GM12865 (cell line): ENCODE data around the gene ZNF30.

Experiments used
- DNase-seq: peaks from one replicate; pipeline ENCODE4 v3.0.0; 2010; ENCODE audit warnings: low read depth
- H3K4me3 ChIP-seq: 2 replicates; pipeline ENCODE4 v1.5.1; 2011; ENCODE audit warnings: mild to moderate bottlenecking, low read depth, low read length, control low read depth
- CTCF ChIP-seq: IDR thresholded peaks from 2 replicates; pipeline ENCODE4 v1.5.1; 2011; ENCODE audit warnings: low read length, control low read depth, low read depth, inconsistent platforms; ENCODE audit not compliant: insufficient read depth; ENCODE audit errors: missing control alignments

The ZNF30 gene

GRCh38 chr19:34960103-34960805 is 33.6 kb downstream of the ZNF30 start:
- no peak for DNase-seq
- no peak overlapping the region for H3K4me3 ChIP-seq
- TF ChIP-seq CTCF: no peak

DNA sequence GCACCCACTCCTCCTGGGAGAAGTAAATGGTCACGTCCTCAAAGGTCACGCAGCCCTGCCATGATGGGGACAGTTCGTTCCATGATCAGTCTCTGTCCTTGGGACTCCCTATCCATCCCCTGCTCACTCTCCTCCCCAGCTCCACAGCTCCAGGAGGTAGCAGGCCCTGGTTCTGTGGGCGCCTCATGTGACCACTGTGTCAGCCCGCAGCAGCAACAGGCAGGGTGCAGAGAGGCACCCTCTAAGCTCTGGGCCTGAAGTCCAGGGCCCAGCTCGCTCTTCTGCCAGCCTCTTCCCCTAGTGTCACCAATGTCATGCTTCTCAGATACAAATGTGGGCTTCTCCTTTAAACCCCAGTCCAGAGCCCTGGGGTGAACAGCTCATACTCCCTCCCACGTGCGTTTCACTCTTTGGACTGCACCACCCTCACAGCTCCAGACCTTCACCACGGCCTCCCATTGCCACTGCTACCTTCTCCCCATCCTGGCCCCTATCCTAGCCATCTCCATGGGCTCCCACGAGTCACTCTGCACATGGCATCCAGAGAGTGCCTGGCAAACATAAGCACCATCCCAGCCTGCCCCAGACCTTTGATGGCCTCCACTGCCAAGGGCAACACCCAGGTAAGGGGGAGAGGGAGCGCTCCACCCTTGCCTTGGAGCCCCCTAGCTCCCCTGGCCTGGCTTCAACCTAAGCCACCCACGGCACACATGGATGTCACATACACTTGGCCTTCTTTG is 34.4 kb downstream of the ZNF30 start:
- no peak for TF ChIP-seq CTCF
- H3K4me3 ChIP-seq: no peak overlapping the region
- DNase-seq: no peak

GRCh38 chr19:34961775-34962686 is 35.3 kb downstream of the ZNF30 start:
- DNase-seq: no peak
- no peak overlapping the region for H3K4me3 ChIP-seq
- TF ChIP-seq CTCF: no peak

- no peak for DNase-seq
- peak overlapping the region; percentile 94 for H3K4me3 ChIP-seq
- no peak for TF ChIP-seq CTCF
Measured at GRCh38 chr19:34962687-34963572, 36.2 kb downstream of the ZNF30 start.

- DNase-seq: peak; percentile 64
- H3K4me3 ChIP-seq: peak within 1 kb of the TSS; percentile 94
- no peak for TF ChIP-seq CTCF
Measured at GRCh38 chr19:34963573-34964406, 37.1 kb downstream of the ZNF30 start, which contains the start of gene ZNF792. Gene ZNF792 (minus strand): TSS chr19:34964229. CDS start chr19:34963662, 567 bp downstream.
